Gastrocnemius medialis (tissue), 4 donors: Measurements from ENCODE around the gene CCDC174.

ENCODE experiments used
- POLR2A ChIP-seq, 2 donors: fragments of 450-650 bp; IDR thresholded peaks; one replicate each; pipeline ENCODE4 v1.6.1; 2017; ENCODE audit warnings: antibody characterized with exemption in 2 of 2, mild to moderate bottlenecking in 2 of 2, moderate library complexity in 2 of 2
- TF ChIP-seq, protein P1 (sequence below), 5 experiments: fragments of 450-650 bp in 3 of 5; fragments of 200-600 bp in 2 of 5; sonication (generic) in 2 of 5; IDR thresholded peaks in 4 of 5; conservative IDR thresholded peaks in 1 of 5; 1 replicate in 4 of 5; 2 replicates in 1 of 5; pipeline ENCODE4 v1.5.1; 2016 to 2019; ENCODE audit warnings: antibody characterized with exemption in 5 of 5, mild to moderate bottlenecking in 3 of 5, moderate library complexity in 3 of 5

GRCh38 chr3:14674841-14675240 is 23.3 kb downstream of the CCDC174 start, which contains the start of gene C3orf20:
- no peak for TF ChIP-seq POLR2A (IDR thresholded peaks at IDR 0.05)
- TF ChIP-seq, protein P1, sequence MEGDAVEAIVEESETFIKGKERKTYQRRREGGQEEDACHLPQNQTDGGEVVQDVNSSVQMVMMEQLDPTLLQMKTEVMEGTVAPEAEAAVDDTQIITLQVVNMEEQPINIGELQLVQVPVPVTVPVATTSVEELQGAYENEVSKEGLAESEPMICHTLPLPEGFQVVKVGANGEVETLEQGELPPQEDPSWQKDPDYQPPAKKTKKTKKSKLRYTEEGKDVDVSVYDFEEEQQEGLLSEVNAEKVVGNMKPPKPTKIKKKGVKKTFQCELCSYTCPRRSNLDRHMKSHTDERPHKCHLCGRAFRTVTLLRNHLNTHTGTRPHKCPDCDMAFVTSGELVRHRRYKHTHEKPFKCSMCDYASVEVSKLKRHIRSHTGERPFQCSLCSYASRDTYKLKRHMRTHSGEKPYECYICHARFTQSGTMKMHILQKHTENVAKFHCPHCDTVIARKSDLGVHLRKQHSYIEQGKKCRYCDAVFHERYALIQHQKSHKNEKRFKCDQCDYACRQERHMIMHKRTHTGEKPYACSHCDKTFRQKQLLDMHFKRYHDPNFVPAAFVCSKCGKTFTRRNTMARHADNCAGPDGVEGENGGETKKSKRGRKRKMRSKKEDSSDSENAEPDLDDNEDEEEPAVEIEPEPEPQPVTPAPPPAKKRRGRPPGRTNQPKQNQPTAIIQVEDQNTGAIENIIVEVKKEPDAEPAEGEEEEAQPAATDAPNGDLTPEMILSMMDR (IDR thresholded peaks at IDR 0.05 in 4 of 5, conservative IDR thresholded peaks at IDR 0.05 in 1 of 5): no peak
